NCI-H510A treated with DMSO at 0.1 percent for 48 hours (cell line): Measurements from ENCODE around the gene DPY19L2.
"Not testable (repeated sequence)": the region's sequence is repeated elsewhere in the genome, so short reads cannot be mapped to it uniquely, and the experiment has no call there.

Experiments used
- DNase-seq: peaks from one replicate; lab custom pipeline; 2025; lab: John Stamatoyannopoulos, UW

Gene DPY19L2

DNA sequence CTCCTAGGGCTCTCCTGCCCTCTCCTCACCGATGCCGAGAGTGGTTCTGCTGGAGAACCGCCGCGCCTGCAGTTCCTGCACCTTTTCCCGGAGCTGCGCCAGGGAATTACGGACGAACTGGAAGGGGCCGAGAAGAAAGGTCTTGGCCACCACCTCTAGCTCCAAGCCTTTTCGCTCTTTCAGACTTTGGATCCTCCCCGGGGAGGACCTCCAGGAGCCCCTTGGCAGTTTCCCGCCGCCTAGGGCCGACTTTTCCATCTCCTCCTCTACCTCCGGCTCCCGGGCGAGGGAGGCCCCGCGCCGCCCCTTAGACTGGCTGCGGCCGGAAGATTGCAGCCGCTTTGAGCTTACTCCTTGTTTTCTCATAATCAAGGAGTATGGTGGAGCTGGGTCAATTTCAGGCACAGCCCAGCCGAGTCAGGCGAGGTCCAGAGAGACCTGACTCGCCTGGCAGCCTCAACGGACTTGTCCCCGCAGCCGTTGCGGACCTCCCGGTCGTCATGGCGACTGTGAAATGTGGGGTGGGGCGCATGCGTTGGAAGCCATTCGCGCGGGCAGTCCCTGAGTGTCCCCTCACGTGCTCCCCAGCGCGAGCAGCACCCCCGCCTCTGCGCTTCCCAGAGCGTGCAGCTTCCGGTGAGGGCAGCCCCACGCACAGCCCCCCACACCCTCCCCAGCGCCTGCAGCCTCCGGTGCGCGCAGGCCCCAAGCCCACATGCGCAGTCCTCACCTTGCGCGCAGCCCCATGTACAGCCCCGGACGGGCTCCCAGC is at the start of gene DPY19L2:
Gene DPY19L2 (minus strand): TSS at position 466 of the 772 bp plus-strand sequence. CDS start 100 bp downstream, at position 366.
- DNase-seq: peak; percentile 57

DNA sequence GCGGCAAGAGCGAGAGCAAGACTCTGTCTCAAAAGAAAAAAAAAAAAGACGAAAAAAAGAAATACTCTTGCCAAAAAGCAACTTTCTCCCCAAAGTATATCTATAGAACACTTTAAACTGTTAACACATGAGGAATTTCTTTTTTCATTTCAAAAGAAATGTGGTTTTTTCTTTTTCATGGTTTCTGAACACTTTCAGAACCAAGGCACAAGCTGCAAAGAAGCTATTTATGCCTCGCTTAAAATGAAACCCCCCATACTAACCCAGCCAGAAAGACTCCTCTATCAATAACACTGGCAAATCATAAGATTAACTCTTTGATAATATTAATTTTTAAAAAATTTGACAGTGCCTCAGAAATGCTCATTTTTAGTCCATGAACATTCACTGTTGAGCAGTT is 48.6 kb upstream of the DPY19L2 start:
- not testable (repeated sequence) for DNase-seq

GRCh38 chr12:63715107-63715625 is 46.9 kb upstream of the DPY19L2 start:
- DNase-seq: not testable (repeated sequence)

- DNase-seq: not testable (repeated sequence)
These were observed 46.1 kb upstream of the DPY19L2 start for GRCh38 chr12:63714409-63714808.

DNA sequence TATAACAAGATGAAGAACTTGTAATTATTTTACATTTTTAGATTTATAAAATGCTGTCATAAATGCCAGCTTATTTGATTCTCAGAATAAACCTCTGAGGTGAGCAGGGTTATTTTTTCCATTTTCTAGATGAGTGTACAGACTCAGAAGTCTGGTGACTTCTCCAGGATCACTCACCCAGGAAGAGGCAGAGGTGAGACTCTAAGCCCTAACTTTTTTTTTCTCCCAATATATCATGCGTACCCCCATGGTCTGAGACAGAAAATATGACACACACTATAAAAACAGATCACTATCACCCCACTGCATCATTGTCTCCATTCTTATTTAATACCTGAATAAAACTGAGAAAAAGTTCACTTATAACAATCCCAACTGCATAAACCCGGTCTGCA is 45.4 kb upstream of the DPY19L2 start:
- not testable (repeated sequence) for DNase-seq

DNA sequence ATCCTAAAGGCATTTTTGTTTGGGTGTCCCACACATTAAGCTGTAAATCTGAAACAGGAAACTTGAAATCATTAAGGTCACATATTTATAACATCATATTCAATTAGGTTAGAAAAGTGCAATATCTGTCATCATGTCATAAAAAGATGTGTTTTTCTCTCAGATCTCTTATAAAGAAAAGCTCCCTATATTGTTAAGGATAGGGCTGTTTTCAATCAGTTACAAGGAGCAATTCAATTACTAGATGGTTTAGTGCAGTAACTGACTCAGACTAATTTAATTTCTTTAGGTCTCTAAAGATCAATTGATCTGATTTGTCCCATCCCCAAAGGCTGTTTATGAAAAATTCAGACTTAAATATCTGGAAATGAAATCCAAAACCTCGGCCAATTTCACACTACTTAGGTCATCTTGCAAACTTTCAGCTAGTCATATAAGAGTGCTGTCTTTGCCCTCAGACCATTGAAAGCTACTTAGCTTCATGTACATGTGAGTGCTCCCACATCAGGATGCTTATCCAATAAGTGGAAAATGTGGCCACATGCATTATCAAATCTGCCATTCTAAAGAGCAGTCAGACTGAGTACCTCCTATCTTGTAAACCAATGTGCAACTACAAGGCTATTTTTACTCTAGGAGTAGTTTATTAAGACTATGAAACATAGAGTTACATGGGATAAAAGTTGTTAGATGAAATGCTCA is 44.8 kb upstream of the DPY19L2 start:
- DNase-seq: not testable (repeated sequence)

DNA sequence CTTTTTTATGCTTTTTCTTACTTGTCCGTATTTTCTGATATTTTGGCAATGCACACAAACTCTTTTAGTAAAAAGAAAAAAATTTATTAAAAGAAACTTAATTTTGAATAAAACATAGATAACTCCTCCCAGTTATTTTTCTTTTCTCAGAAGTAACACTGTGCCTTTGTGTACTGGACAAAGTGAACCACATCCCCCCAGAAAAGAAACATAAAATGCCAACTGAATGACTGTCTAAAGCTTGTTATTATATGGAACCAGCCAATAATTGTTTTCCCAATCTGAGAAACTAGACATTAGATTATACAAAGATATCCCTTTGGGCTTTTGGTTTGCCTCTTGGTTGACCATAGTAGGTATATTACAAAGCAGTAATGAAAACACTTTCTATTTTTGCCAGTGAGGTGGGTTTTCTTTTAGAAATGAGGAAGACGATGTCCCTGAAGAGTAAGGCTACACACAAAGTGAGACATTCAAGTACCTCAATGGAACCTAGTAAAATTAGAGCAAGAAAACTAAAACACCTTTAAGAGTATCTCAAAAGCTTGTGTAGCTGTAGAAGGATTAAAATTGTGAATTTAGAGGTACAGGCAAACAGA is 44.2 kb upstream of the DPY19L2 start:
- not testable (repeated sequence) for DNase-seq

- DNase-seq: not testable (repeated sequence)
These were observed 43.0 kb upstream of the DPY19L2 start for GRCh38 chr12:63711339-63711738.

GRCh38 chr12:63706336-63706735 is 38.0 kb upstream of the DPY19L2 start:
- no peak for DNase-seq

GRCh38 chr12:63699678-63700382 is 31.5 kb upstream of the DPY19L2 start:
- DNase-seq: not testable (repeated sequence)

DNA sequence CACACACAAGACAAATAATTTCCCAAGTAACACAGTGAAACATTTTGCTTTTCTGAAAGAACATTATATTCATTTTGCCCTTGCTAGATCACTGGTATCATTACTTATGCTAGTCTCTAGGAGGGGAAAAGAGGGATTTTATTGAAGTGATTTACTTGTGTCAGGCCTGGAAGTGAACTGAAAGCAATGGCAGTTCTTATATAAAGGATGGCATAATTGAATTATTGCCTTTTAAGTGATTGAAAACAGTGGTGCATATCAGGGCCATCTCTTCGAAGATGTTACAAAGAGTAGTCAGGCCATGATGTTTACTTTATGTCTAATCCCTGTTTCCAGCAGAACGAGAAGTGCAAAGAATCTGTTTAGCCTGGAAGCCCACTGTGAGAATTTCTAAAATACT is 30.7 kb upstream of the DPY19L2 start:
- not testable (repeated sequence) for DNase-seq

DNA sequence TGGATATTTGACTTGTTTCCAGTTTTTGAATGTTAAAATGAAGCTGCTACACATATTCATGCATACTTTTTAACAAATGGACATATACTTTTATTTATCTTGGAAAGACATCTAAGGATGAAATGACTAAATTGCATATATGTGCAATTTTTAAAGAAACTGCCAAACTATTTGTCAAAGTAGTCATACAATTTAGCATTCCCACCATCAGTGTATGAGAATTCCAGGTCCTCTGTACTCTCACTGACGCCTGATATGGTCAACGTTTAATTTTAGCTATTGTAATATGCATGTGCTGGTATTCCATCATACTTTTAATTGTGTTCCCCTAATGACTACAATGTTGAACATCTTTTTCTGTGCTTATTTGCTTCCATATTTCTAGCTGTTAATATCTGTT is 22.5 kb upstream of the DPY19L2 start:
- DNase-seq: not testable (repeated sequence)

GRCh38 chr12:63689141-63689540 is 20.8 kb upstream of the DPY19L2 start:
- DNase-seq: not testable (repeated sequence)

GRCh38 chr12:63686623-63687022 is 18.3 kb upstream of the DPY19L2 start:
- DNase-seq: not testable (repeated sequence)

GRCh38 chr12:63685789-63686188 is 17.5 kb upstream of the DPY19L2 start:
- DNase-seq: not testable (repeated sequence)

- not testable (repeated sequence) for DNase-seq
These were observed 14.3 kb upstream of the DPY19L2 start for GRCh38 chr12:63682617-63683016.

- DNase-seq: not testable (repeated sequence)
These were observed 12.5 kb upstream of the DPY19L2 start for GRCh38 chr12:63680758-63681157.

GRCh38 chr12:63672550-63672949 is 4.3 kb upstream of the DPY19L2 start:
- not testable (repeated sequence) for DNase-seq

GRCh38 chr12:63669936-63670335 is 1.6 kb upstream of the DPY19L2 start:
- DNase-seq: not testable (repeated sequence)

DNA sequence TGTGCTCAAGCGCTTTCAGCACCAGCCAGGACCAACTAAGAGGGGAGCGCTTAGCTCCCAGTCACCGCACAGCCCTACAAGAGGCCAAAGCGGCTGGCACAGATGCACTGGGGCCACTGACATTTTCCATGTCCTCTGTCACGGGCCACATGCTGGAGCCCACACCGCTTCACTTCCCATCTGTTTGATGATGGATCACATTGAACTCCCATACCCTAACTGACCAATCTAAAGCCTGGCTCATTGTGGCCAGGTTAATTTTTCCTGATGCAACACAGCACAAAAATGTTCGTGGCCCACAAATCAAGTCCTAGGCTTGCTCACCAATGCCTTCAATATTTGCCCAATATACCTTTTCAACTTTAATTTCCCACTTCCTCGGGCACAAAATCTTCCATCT is 1.1 kb upstream of the DPY19L2 start:
- not testable (repeated sequence) for DNase-seq

- DNase-seq: peak; percentile 50
These were observed 590 bp upstream of the DPY19L2 start for GRCh38 chr12:63668800-63669365.
